Cardiac muscle cell (in vitro differentiated cells and primary cell): ENCODE results near the gene ANKRD12. TPM values are rescaled to one million over a fixed set of nuclear protein-coding genes. Genes with fewer than 3 reads are reported as not detected.

Experiments
- DNase-seq, 2 donors: peaks; one replicate each; pipeline versions ENCODE4 v3.0.0 to v3.0.0-alpha.2; 2010 to 2017; ENCODE audit warnings: low read depth in 1 of 2, low spot score in 1 of 2
- H3K27ac ChIP-seq: fragments of 200-600 bp; sonication (generic); 2 replicates; pipeline ENCODE4 v1.5.1; 2016
- H3K27me3 ChIP-seq: fragments of 200-600 bp; sonication (generic); 2 replicates; pipeline ENCODE4 v1.6.0; 2016; ENCODE audit warnings: control low read depth
- H3K36me3 ChIP-seq: fragments of 200-600 bp; sonication (generic); 2 replicates; pipeline ENCODE4 v1.5.1; 2016; ENCODE audit warnings: control low read depth
- H3K4me1 ChIP-seq: fragments of 200-600 bp; sonication (generic); 2 replicates; pipeline ENCODE4 v1.8.1; 2017; ENCODE audit warnings: low read depth, mild to moderate bottlenecking, mixed run types
- H3K4me3 ChIP-seq: fragments of 200-600 bp; sonication (generic); 2 replicates; pipeline ENCODE4 v1.5.1; 2016; ENCODE audit warnings: mild to moderate bottlenecking
- H3K9me3 ChIP-seq: fragments of 200-600 bp; sonication (generic); 2 replicates; pipeline ENCODE4 v1.5.1; 2017; ENCODE audit warnings: low read depth, mild to moderate bottlenecking, control low read depth
- polyA plus RNA-seq: library from polyadenylated mRNA; unstranded; fragments of >200 nt; fragmentation: Nextera tagmentation; extraction: Ambion mirVana; gene quantifications from 2 replicates; pipeline ENCODE4 v1.2.1, GENCODE V29; 2016
- total RNA-seq: library from RNA; depleted of rRNA; stranded (reverse); fragments of >200 nt; gene quantifications from 2 replicates; pipeline ENCODE4 v1.2.3, GENCODE V29; 2016
- TF ChIP-seq, protein P1 (sequence below): IDR thresholded peaks from 2 replicates; pipeline ENCODE4 v1.5.1; 2012; ENCODE audit warnings: low read depth, mild to moderate bottlenecking, low read length

Gene ANKRD12
- total and polyA plus RNA-seq, 2 experiments from 2014 or later, result 21.5 to 88.8 TPM

GRCh38 chr18:9172506-9173127, 36.0 kb downstream of the ANKRD12 start:
- no peaks in the 10 kb centered on the region for H3K36me3 ChIP-seq
- DNase-seq, result no peak
- TF ChIP-seq, protein P1, sequence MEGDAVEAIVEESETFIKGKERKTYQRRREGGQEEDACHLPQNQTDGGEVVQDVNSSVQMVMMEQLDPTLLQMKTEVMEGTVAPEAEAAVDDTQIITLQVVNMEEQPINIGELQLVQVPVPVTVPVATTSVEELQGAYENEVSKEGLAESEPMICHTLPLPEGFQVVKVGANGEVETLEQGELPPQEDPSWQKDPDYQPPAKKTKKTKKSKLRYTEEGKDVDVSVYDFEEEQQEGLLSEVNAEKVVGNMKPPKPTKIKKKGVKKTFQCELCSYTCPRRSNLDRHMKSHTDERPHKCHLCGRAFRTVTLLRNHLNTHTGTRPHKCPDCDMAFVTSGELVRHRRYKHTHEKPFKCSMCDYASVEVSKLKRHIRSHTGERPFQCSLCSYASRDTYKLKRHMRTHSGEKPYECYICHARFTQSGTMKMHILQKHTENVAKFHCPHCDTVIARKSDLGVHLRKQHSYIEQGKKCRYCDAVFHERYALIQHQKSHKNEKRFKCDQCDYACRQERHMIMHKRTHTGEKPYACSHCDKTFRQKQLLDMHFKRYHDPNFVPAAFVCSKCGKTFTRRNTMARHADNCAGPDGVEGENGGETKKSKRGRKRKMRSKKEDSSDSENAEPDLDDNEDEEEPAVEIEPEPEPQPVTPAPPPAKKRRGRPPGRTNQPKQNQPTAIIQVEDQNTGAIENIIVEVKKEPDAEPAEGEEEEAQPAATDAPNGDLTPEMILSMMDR, result no peak
- H3K9me3 ChIP-seq, result no peaks in the 10 kb centered on the region
- H3K4me1 ChIP-seq, result no peaks in the 10 kb centered on the region
- no peaks in the 10 kb centered on the region for H3K27me3 ChIP-seq
- no peak overlapping the region for H3K27ac ChIP-seq
- no peak overlapping the region for H3K4me3 ChIP-seq

DNA sequence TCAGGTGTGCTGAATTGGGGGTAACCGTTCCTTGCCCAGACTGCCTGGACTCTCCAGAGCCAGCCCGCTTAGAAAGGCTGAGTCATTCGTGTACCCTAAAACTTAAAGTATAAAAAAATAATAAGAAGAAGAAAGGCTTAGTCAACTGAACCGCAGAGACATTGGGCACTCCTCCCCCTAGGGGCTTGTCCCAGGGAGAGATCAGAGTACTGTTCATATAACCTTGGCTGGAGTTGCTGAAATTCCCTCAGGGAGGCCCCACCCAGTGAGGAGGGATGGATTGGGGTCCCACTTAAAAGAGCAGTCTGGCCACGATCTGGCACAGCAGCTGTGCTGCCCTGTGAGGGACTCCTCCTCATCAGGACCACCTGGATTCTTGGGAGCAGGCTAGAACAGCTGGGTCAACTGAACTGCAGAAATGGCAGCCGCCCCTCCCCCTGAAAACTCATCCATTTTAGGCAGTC, 37.2 kb downstream of the ANKRD12 start:
- TF ChIP-seq, protein P1, result no peak
- H3K9me3 ChIP-seq, result no peaks in the 10 kb centered on the region

DNA sequence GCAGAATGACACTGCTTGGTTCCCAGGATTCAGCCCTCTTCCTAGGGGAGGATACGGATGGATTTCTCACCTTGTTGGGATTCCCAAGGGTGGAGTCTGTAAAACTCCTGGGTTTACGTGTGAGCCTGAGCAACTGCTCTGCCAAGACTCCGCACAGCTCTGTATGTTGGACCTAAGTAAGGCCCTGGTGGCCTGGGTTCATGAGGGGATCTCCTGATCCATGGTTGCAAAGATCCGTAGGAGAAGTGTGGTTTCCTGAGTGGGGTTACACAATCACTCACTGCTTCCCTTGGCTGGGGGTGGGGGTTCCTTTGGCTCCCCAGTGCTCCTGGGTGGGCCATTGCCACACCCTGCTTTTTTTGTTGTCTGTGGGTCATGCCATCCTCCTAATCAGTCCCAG, 37.7 kb downstream of the ANKRD12 start:
- Histone ChIP-seq H3K4me3 (no peak overlapping the region), H3K4me1 (no peaks in the 10 kb centered on the region), H3K27me3 (no peaks in the 10 kb centered on the region), H3K36me3 (no peaks in the 10 kb centered on the region), H3K27ac (no peak overlapping the region), H3K9me3 (no peaks in the 10 kb centered on the region)
- TF ChIP-seq, protein P1, result no peak
- DNase-seq, result no peak

More for the DNA sequence above, 37.2 kb downstream of the ANKRD12 start:
- no peaks in the 10 kb centered on the region for H3K36me3 ChIP-seq
- no peak overlapping the region for H3K27ac ChIP-seq
- H3K4me1 ChIP-seq, result no peaks in the 10 kb centered on the region
- no peak overlapping the region for H3K4me3 ChIP-seq
- no peaks in the 10 kb centered on the region for H3K27me3 ChIP-seq
- DNase-seq, result no peak

GRCh38 chr18:9175115-9175514, 38.5 kb downstream of the ANKRD12 start:
- H3K27ac ChIP-seq, result no peak overlapping the region
- no peak for DNase-seq
- H3K27me3 ChIP-seq, result no peaks in the 10 kb centered on the region
- no peak overlapping the region for H3K4me3 ChIP-seq
- no peaks in the 10 kb centered on the region for H3K36me3 ChIP-seq
- no peaks in the 10 kb centered on the region for H3K4me1 ChIP-seq
- H3K9me3 ChIP-seq, result no peaks in the 10 kb centered on the region
- TF ChIP-seq, protein P1, result no peak

DNA sequence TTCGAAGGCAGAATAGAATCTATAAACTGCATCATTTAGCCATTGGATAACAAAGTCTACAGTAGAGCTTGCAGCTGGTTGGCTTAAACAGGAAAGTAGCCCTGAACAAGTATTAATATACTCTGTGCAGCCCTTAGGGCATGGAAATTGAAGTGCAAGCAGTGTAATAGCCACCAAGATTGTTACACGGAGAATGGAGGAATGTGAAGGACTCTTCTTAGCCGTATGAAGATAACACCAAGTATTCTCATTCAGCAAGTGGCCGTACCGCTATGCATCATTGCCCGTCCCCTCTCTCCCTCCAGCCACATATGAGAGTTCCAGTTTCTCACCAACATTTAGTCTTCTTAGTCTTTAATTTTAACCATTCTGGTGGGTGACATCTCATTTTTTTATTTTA, 40.5 kb downstream of the ANKRD12 start:
- TF ChIP-seq, protein P1, result no peak
- DNase-seq, result peak in 1 of 2 donors; percentile 34
- Histone ChIP-seq H3K27me3 (no peaks in the 10 kb centered on the region), H3K36me3 (no peaks in the 10 kb centered on the region), H3K4me3 (no peak overlapping the region), H3K27ac (no peak overlapping the region), H3K9me3 (no peaks in the 10 kb centered on the region), H3K4me1 (no peaks in the 10 kb centered on the region)

DNA sequence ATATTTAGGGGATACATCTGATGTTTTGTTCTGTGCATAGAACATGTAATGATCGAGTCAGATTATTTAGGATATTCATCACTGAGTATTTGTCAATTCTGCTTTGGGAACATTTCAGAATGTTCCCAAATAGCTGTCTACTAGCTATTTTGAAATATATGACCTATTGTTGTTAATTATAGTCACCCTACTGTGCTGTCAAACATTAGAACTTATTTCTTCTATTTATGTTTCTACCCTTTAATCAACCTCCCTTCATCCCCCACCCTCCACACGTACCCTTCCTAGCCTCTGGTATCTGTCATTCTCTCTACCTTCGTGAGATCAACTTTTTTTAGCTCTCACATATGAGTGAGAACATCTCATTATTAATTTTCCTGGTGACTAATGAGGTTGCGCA, 40.9 kb downstream of the ANKRD12 start:
- DNase-seq, result no peak
- Histone ChIP-seq H3K4me1 (no peaks in the 10 kb centered on the region), H3K27ac (no peak overlapping the region), H3K27me3 (no peaks in the 10 kb centered on the region), H3K9me3 (no peaks in the 10 kb centered on the region), H3K4me3 (no peak overlapping the region), H3K36me3 (peaks cover 3% of the 10 kb centered on the region)
- TF ChIP-seq, protein P1, result no peak
